H1 (cell line): ENCODE results near the gene DHRS1. TPM values are rescaled to one million over a fixed set of nuclear protein-coding genes. Genes with fewer than 3 reads are reported as not detected.

Experiments used
- CBX5 ChIP-seq: fragments of 300-800, 300-1000 bp; sonication (generic); IDR thresholded peaks from 2 replicates; pipeline ENCODE4 v1.7.1; 2016; ENCODE audit warnings: antibody characterized with exemption, low read length, low read depth
- CHD7 ChIP-seq: fragments of 300-600 bp; sonication (generic); IDR thresholded peaks from 2 replicates; pipeline ENCODE4 v1.7.1; 2012; ENCODE audit warnings: low read length, moderate library complexity, mild to moderate bottlenecking, inconsistent platforms; ENCODE audit not compliant: insufficient replicate concordance
- NANOG ChIP-seq: IDR thresholded peaks from 2 replicates; pipeline ENCODE4 v1.6.1; 2011; ENCODE audit warnings: low read length, low read depth, mild to moderate bottlenecking, inconsistent platforms; ENCODE audit not compliant: insufficient read depth, poor library complexity, severe bottlenecking
- polyA plus RNA-seq, 7 experiments: library from polyadenylated mRNA; depleted of rRNA in 3 of 7; stranded (reverse) in 5 of 7; unstranded in 2 of 7; fragments of >200 nt in 5 of 7; fragments of 200-250 nt in 2 of 7; gene quantifications; 1 replicate in 5 of 7; 2 replicates in 1 of 7; 4 replicates in 1 of 7; pipeline versions ENCODE4 v1.2.1 to v1.2.3, GENCODE V29; 2011 to 2013; ENCODE audit warnings: missing spikeins in 2 of 7, mixed read lengths in 2 of 7
- total RNA-seq: library from RNA; stranded (reverse); fragmentation: NEBNext Ultra II Directional; extraction: Animal tissue kit (Norgen Biotek cat#: 25700); gene quantifications from 2 replicates; pipeline ENCODE4 v1.2.1, GENCODE V29; 2021

Gene DHRS1
- total and polyA plus RNA-seq, 2 of the 8 experiments (the other 6 are each of a cell fraction or from before 2014, with no cell fraction given), result 8.8 to 31.7 TPM

DNA sequence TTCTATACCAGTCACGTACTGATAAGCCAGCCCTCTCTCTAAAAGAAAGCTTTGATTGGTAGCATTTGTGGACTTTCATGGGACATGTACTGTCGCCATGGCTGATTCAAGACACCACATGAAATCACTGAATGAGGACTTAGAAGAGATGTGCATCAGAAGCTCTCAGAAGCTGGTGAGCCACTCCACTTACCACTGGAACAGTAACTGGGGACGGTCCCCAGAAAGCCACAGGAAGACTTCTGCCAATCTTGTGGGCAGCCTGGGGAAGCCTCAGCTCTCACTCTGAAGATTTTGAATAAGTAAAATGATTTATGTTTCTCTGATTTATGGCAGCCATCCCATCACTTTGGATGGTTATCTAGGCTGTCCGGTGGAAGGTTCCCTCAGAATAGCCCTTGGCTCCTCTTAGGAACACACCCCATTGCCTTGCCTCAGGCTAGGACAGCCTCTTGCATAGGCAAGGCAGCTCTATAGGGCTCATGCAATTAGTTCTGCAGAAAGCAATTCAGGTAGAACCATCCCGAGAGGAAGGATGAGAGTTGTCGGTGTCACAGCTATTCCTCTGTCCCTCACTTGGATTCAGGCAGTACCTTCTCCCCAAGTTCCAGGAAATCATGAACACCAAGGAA is 9.8 kb downstream of the DHRS1 start (continued):
- TF ChIP-seq CHD7 (no peak), CBX5 (no peak), NANOG (no peak)
- TF ChIP-seq, all 59 proteins: peak for 0
